Measurements from ENCODE around the gene ARHGAP15.

GRCh38 chr2:143225931-143226330, 96.7 kb downstream of the ARHGAP15 start:
- no peak for TF ChIP-seq YY1 (IDR thresholded peaks at IDR 0.05; ENCODE audit: insufficient read depth, insufficient read length)
- TF ChIP-seq SUZ12 (IDR thresholded peaks at IDR 0.05; ENCODE audit: extremely low read depth, insufficient read depth, insufficient read length) = no peak

Measured in NT2/D1 (cell line).